AG10803 (cell line): ENCODE results near the gene ZNF397.
"Not testable (repeated sequence)": the region's sequence is repeated elsewhere in the genome, so short reads cannot be mapped to it uniquely, and the experiment has no call there.

Experiments used
- DNase-seq: peaks from one replicate; pipeline ENCODE4 v3.0.0; 2010; ENCODE audit warnings: low read depth
- H3K4me3 ChIP-seq: 2 replicates; pipeline ENCODE4 v1.5.1; 2011; ENCODE audit warnings: mild to moderate bottlenecking, low read length, control low read depth
- TF ChIP-seq, protein P1 (sequence below): conservative IDR thresholded peaks from 2 replicates; pipeline ENCODE4 v1.5.1; 2011; ENCODE audit warnings: mild to moderate bottlenecking, low read length, control low read depth, inconsistent platforms

ZNF397 gene

DNA sequence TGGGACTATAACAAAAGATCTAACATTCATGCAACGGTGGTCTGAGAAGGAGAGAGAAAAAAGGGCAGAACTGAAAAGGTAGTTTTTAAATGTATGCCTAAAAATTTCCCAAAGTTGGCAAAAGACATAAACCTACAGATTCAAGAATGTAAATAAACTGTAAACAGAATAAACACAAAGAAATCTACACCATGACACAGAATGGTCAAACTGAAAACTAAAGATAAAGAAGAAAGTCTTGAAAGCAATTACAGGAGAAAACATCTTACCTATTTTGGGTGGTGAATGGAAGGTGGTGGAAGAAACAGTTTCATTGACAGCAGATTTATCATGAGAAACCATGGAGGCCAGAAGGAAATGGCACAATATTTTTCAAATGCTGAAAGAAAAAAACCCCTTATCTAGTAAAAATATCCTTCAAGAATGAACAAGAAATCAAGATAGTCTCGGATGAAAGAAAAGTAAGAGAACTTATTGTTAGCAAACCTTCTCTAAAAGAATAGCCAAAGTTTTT, 35.6 kb upstream of the ZNF397 start:
- TF ChIP-seq, protein P1, sequence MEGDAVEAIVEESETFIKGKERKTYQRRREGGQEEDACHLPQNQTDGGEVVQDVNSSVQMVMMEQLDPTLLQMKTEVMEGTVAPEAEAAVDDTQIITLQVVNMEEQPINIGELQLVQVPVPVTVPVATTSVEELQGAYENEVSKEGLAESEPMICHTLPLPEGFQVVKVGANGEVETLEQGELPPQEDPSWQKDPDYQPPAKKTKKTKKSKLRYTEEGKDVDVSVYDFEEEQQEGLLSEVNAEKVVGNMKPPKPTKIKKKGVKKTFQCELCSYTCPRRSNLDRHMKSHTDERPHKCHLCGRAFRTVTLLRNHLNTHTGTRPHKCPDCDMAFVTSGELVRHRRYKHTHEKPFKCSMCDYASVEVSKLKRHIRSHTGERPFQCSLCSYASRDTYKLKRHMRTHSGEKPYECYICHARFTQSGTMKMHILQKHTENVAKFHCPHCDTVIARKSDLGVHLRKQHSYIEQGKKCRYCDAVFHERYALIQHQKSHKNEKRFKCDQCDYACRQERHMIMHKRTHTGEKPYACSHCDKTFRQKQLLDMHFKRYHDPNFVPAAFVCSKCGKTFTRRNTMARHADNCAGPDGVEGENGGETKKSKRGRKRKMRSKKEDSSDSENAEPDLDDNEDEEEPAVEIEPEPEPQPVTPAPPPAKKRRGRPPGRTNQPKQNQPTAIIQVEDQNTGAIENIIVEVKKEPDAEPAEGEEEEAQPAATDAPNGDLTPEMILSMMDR: no peak
- no peak overlapping the region for H3K4me3 ChIP-seq
- no peak for DNase-seq

- not testable (repeated sequence) for H3K4me3 ChIP-seq, DNase-seq
Observed at GRCh38 chr18:35205746-35206458, 34.9 kb upstream of the ZNF397 start.

GRCh38 chr18:35215026-35215425, 25.8 kb upstream of the ZNF397 start:
- no peak overlapping the region for H3K4me3 ChIP-seq
- TF ChIP-seq, protein P1: no peak
- no peak for DNase-seq

- not testable (repeated sequence) for DNase-seq, H3K4me3 ChIP-seq
Observed at GRCh38 chr18:35216611-35217010, 24.2 kb upstream of the ZNF397 start.

GRCh38 chr18:35219331-35219730, 21.5 kb upstream of the ZNF397 start:
- H3K4me3 ChIP-seq, DNase-seq: not testable (repeated sequence)

GRCh38 chr18:35220424-35220823, 20.4 kb upstream of the ZNF397 start:
- TF ChIP-seq, protein P1: no peak
- no peak for DNase-seq
- H3K4me3 ChIP-seq: no peak overlapping the region

DNA sequence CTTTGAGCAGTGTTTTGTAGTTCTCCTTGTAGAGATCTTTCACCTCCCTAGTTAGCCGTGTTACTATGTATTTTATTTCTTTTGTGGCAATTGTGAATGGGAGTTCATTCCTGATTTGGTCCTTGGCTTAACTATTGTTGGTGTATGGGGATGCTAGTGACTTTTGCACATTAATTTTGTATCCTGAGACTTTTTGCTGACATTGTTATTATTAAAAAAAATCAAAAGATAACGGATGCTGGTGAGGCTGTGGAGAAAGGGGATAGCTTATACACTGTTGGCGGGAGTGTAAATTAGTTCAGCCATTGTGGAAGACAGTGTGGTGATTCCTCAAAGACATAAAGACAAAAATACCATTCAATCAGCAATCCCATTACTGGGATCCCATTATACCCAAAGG, 17.0 kb upstream of the ZNF397 start:
- no peak overlapping the region for H3K4me3 ChIP-seq
- no peak for DNase-seq
- TF ChIP-seq, protein P1: no peak

DNA sequence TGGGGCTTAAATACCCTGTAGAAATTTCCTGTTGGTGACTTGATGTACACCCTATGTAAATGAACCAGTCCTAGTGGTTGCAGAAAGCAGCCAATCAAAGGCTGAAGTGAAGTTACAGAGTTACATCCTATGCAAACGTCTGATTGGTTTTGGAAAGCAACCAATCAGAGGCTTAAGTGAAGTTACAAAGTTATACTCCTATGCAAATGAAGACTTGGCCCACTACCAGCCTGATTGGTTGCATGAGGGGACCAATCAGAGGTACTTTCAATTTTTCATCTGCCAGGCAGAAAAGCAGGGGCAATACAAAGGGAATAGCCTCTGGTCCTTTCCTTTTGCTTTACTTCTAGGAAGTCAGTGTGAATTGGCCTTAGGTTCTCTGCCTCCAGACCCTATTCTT, 13.6 kb upstream of the ZNF397 start:
- H3K4me3 ChIP-seq: no peak overlapping the region
- DNase-seq: peak; percentile 7
- TF ChIP-seq, protein P1: no peak

DNA sequence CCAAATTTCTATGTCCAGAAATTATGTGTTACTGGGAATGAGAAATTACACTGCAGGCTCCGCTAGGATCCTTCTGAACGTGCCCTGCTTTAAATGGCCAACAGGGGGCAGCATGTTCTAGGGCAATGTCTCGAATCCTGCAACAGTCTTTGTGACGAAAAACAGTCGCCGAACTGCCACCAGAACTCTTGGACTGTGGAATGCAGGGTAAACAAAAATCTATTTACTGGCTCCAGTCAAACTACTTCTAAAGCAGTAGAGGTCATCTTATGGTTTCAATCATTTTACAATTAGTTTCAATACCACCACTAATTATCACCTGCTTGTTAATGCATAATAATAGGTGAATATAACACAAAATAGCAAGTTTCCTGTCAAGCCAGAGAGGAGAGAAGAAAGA, 9.8 kb upstream of the ZNF397 start:
- H3K4me3 ChIP-seq: 0 out of 2 replicates have a peak overlapping the region, but pooled peaks have one; percentile 11
- TF ChIP-seq, protein P1: peak; percentile 97
- DNase-seq: peak; percentile 63
